ENCODE measurements around the gene QTRT2.

The QTRT2 gene

DNA sequence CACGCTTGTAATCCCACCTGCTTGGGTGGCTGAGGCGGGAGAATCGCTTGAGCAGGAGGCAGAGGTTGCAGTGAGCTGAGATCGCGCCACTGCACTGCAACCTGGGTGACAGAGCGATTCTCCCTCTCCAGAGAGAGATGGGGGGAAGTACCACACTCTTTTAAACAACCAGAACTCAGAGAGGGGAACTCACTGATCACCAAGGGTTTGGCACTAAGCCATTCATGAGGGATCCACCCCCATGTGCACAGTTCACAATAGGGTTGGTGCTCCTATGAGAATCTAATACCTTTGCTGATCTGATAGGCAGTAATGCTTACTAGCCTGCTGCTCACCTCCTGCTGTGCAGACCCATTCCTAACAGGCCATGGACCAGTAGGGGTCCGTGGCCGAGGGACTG lies 51.6 kb downstream of the QTRT2 start:
- Histone ChIP-seq H3K4me3 (ENCODE audit: low read length) (no peak overlapping the region), H3K4me1 (ENCODE audit: low read length) (no peaks in the 10 kb centered on the region), H3K9ac (ENCODE audit: low read length) (no peak overlapping the region), H3K9me3 (ENCODE audit: insufficient read depth, low read length) (no peaks in the 10 kb centered on the region), H3K27me3 (ENCODE audit: low read depth, low read length) (no peaks in the 10 kb centered on the region), H3K4me2 (ENCODE audit: low read length) (no peak overlapping the region), H3K27ac (ENCODE audit: low read length) (no peak overlapping the region), H4K20me1 (ENCODE audit: insufficient read depth, low read length) (no peaks in the 10 kb centered on the region), H3K79me2 (ENCODE audit: low read length) (no peaks in the 10 kb centered on the region), H3K36me3 (replicated peaks; ENCODE audit: low read depth, low read length) (no peaks in the 10 kb centered on the region), H2AFZ (ENCODE audit: low read depth, low read length) (no peak overlapping the region)
- TF ChIP-seq, protein P1, sequence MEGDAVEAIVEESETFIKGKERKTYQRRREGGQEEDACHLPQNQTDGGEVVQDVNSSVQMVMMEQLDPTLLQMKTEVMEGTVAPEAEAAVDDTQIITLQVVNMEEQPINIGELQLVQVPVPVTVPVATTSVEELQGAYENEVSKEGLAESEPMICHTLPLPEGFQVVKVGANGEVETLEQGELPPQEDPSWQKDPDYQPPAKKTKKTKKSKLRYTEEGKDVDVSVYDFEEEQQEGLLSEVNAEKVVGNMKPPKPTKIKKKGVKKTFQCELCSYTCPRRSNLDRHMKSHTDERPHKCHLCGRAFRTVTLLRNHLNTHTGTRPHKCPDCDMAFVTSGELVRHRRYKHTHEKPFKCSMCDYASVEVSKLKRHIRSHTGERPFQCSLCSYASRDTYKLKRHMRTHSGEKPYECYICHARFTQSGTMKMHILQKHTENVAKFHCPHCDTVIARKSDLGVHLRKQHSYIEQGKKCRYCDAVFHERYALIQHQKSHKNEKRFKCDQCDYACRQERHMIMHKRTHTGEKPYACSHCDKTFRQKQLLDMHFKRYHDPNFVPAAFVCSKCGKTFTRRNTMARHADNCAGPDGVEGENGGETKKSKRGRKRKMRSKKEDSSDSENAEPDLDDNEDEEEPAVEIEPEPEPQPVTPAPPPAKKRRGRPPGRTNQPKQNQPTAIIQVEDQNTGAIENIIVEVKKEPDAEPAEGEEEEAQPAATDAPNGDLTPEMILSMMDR (IDR thresholded peaks at IDR 0.05; ENCODE audit: low read depth, low read length), result no peak
- no peak for TF ChIP-seq EZH2phosphoT487 (IDR thresholded peaks at IDR 0.05; ENCODE audit: low read depth)

DNA sequence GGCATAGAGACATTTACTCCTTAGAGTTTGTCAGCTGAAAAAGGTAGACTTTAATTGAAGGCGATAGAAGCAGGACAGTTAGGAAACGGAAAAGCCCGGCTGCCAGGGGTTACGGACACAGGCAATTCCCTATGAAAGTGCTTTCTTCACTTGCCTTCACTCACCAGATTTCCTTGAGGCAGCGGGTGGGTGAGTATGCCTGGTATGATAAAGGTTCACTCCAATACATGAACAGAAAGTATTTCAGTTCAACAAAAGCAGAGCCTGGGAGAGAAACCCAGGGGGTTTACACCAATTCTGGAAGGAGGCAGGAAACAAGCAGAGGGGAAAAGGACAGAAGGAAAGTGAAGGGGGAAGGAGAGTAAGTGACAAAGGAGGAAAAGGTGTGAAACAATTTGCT lies 53.9 kb downstream of the QTRT2 start:
- H3K9ac ChIP-seq (ENCODE audit: low read length), result no peak overlapping the region
- H2AFZ ChIP-seq (ENCODE audit: low read depth, low read length), result no peak overlapping the region

DNA sequence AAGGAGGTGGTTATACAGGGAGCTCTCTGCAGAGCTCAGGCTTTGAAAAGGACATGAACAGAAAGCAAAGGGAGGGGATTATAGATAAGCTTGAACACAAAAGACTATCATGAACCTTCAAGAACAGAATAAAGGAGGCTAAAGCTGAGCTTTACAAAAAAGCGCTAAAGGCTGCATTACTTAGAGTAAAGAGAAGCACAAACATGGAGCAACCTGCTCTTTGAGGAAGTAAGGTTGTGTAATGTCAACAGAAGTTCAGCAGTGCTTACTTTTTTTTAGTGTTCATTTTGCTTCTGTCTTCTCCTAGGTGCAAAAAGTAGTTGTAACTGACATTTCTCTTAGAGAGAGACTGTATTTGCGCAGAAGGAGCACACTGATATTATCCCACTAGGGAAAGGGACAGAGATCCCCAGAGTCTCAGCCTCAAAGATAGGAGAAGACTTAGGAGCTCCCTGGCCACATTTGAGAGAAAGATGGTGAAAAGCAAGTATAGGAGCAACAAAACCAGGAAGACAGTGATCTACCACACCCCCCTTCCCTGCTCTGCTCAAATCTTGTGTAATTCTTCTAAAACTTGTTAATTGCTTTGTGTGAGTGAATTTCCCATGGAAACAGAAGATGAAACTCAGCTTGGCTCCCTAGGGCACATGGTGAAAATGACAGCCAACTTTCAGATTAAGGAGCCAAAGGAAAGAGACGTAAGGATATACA lies 54.7 kb downstream of the QTRT2 start:
- Histone ChIP-seq H3K4me3 (ENCODE audit: low read length) (no peak overlapping the region), H4K20me1 (ENCODE audit: insufficient read depth, low read length) (no peaks in the 10 kb centered on the region), H3K4me2 (ENCODE audit: low read length) (no peak overlapping the region), H2AFZ (ENCODE audit: low read depth, low read length) (no peak overlapping the region), H3K9ac (ENCODE audit: low read length) (no peak overlapping the region), H3K36me3 (replicated peaks; ENCODE audit: low read depth, low read length) (no peaks in the 10 kb centered on the region), H3K79me2 (ENCODE audit: low read length) (no peaks in the 10 kb centered on the region), H3K27ac (ENCODE audit: low read length) (no peak overlapping the region), H3K9me3 (ENCODE audit: insufficient read depth, low read length) (no peaks in the 10 kb centered on the region), H3K4me1 (ENCODE audit: low read length) (no peaks in the 10 kb centered on the region), H3K27me3 (ENCODE audit: low read depth, low read length) (no peaks in the 10 kb centered on the region)
- TF ChIP-seq, protein P1 (IDR thresholded peaks at IDR 0.05; ENCODE audit: low read depth, low read length), result no peak
- TF ChIP-seq EZH2phosphoT487 (IDR thresholded peaks at IDR 0.05; ENCODE audit: low read depth), result no peak

More for the DNA sequence above, 53.9 kb downstream of the QTRT2 start:
- no peaks in the 10 kb centered on the region for H4K20me1 ChIP-seq (ENCODE audit: insufficient read depth, low read length)
- H3K27ac ChIP-seq (ENCODE audit: low read length), result no peak overlapping the region
- H3K9me3 ChIP-seq (ENCODE audit: insufficient read depth, low read length), result no peaks in the 10 kb centered on the region
- no peaks in the 10 kb centered on the region for H3K27me3 ChIP-seq (ENCODE audit: low read depth, low read length)
- H3K4me1 ChIP-seq (ENCODE audit: low read length), result no peaks in the 10 kb centered on the region
- no peak overlapping the region for H3K4me3 ChIP-seq (ENCODE audit: low read length)
- no peak overlapping the region for H3K4me2 ChIP-seq (ENCODE audit: low read length)
- no peaks in the 10 kb centered on the region for H3K79me2 ChIP-seq (ENCODE audit: low read length)
- H3K36me3 ChIP-seq (replicated peaks; ENCODE audit: low read depth, low read length), result no peaks in the 10 kb centered on the region
- TF ChIP-seq, protein P1 (IDR thresholded peaks at IDR 0.05; ENCODE audit: low read depth, low read length), result no peak
- no peak for TF ChIP-seq EZH2phosphoT487 (IDR thresholded peaks at IDR 0.05; ENCODE audit: low read depth)

DNA sequence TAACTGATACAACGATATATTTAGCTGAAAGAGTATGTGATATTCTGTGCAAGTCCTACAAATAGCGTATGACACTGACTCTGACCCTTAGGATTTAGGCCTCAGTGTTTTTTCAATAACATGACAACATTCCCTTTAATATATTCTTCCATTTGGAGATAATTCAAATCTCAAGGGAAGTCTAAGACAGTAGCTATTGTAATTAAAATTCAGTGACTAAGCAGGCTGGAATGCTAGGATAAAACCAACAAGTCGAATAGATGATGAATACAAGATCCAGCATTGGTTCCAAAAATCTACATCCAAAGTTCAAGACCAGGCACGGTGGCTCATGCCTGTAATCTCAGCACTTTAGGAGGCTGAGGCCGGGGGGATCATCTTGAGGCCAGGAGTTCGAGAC lies 56.2 kb downstream of the QTRT2 start:
- Histone ChIP-seq H3K27me3 (ENCODE audit: low read depth, low read length) (no peaks in the 10 kb centered on the region), H3K79me2 (ENCODE audit: low read length) (no peaks in the 10 kb centered on the region), H3K4me2 (ENCODE audit: low read length) (no peak overlapping the region), H3K4me1 (ENCODE audit: low read length) (no peaks in the 10 kb centered on the region), H2AFZ (ENCODE audit: low read depth, low read length) (no peak overlapping the region), H3K9ac (ENCODE audit: low read length) (no peak overlapping the region), H4K20me1 (ENCODE audit: insufficient read depth, low read length) (no peaks in the 10 kb centered on the region), H3K27ac (ENCODE audit: low read length) (no peak overlapping the region), H3K36me3 (replicated peaks; ENCODE audit: low read depth, low read length) (no peaks in the 10 kb centered on the region), H3K4me3 (ENCODE audit: low read length) (no peak overlapping the region), H3K9me3 (ENCODE audit: insufficient read depth, low read length) (no peaks in the 10 kb centered on the region)
- TF ChIP-seq EZH2phosphoT487 (IDR thresholded peaks at IDR 0.05; ENCODE audit: low read depth), result no peak
- TF ChIP-seq, protein P1 (IDR thresholded peaks at IDR 0.05; ENCODE audit: low read depth, low read length), result no peak

All from OCI-LY3 (cell line).